Muscle layer of duodenum (tissue), 2 donors: ENCODE data around the gene GLRX3.

ENCODE experiments used
- H3K27ac ChIP-seq: one replicate; pipeline ENCODE4 v1.7.0; 2013; ENCODE audit warnings: mild to moderate bottlenecking, low read length
- H3K27me3 ChIP-seq: one replicate; pipeline ENCODE4 v1.7.0; 2013; ENCODE audit warnings: low read depth, mild to moderate bottlenecking, control low read depth, low read length
- H3K36me3 ChIP-seq, 2 donors: one replicate each; pipeline ENCODE4 v1.7.0; 2013; ENCODE audit warnings: low read length in 2 of 2, control low read depth in 1 of 2, mild to moderate bottlenecking in 1 of 2; ENCODE audit not compliant: insufficient read depth in 2 of 2, control insufficient read depth in 1 of 2
- H3K4me1 ChIP-seq, 2 donors: one replicate each; pipeline ENCODE4 v1.7.0; 2013; ENCODE audit warnings: low read length in 2 of 2, mild to moderate bottlenecking in 2 of 2, control low read depth in 1 of 2, moderate library complexity in 1 of 2; ENCODE audit not compliant: insufficient read depth in 2 of 2, control insufficient read depth in 1 of 2
- H3K4me3 ChIP-seq, 2 donors: one replicate each; pipeline ENCODE4 v1.7.0; 2013; ENCODE audit warnings: low read length in 2 of 2, low read depth in 1 of 2, mild to moderate bottlenecking in 1 of 2
- H3K9me3 ChIP-seq, 2 donors: one replicate each; pipeline ENCODE4 v1.7.0; 2013; ENCODE audit warnings: low read length in 2 of 2, control low read depth in 1 of 2, mild to moderate bottlenecking in 1 of 2; ENCODE audit not compliant: control insufficient read depth in 1 of 2
- donor health status: healthy.

The GLRX3 gene

GRCh38 chr10:130190737-130191115 is 54.5 kb downstream of the GLRX3 start:
- H3K4me3 ChIP-seq: peak overlapping the region; percentile 30 to 76
- no peaks in the 10 kb centered on the region for H3K27me3 ChIP-seq
- H3K4me1 ChIP-seq: peaks cover 0 to 8% of the 10 kb centered on the region in 2 donors
- no peaks in the 10 kb centered on the region for H3K9me3 ChIP-seq
- H3K27ac ChIP-seq: no peak overlapping the region
- H3K36me3 ChIP-seq: peaks cover 0 to 8% of the 10 kb centered on the region in 2 donors

- Histone ChIP-seq H3K4me3 (no peak overlapping the region), H3K36me3 (peaks cover 0 to 5% of the 10 kb centered on the region in 2 donors), H3K27me3 (no peaks in the 10 kb centered on the region), H3K4me1 (peaks cover 0 to 8% of the 10 kb centered on the region in 2 donors), H3K9me3 (no peaks in the 10 kb centered on the region), H3K27ac (no peak overlapping the region)
These were observed 55.2 kb downstream of the GLRX3 start for GRCh38 chr10:130191380-130191779.

- Histone ChIP-seq H3K27ac (no peak overlapping the region), H3K4me1 (peaks cover 0 to 8% of the 10 kb centered on the region in 2 donors)
These were observed 56.2 kb downstream of the GLRX3 start for GRCh38 chr10:130192276-130192848.

GRCh38 chr10:130193033-130193432 is 56.8 kb downstream of the GLRX3 start:
- Histone ChIP-seq H3K4me3 (no peak overlapping the region), H3K36me3 (no peaks in the 10 kb centered on the region), H3K9me3 (no peaks in the 10 kb centered on the region), H3K27me3 (no peaks in the 10 kb centered on the region), H3K4me1 (peaks cover 0 to 8% of the 10 kb centered on the region in 2 donors), H3K27ac (no peak overlapping the region)

More at GRCh38 chr10:130192276-130192848, 56.2 kb downstream of the GLRX3 start:
- Histone ChIP-seq H3K9me3 (no peaks in the 10 kb centered on the region), H3K36me3 (no peaks in the 10 kb centered on the region), H3K27me3 (no peaks in the 10 kb centered on the region), H3K4me3 (no peak overlapping the region)

- H3K4me1 ChIP-seq: peaks cover 0 to 8% of the 10 kb centered on the region in 2 donors
- no peaks in the 10 kb centered on the region for H3K27me3 ChIP-seq
- H3K27ac ChIP-seq: no peak overlapping the region
- no peaks in the 10 kb centered on the region for H3K36me3 ChIP-seq
- no peak overlapping the region for H3K4me3 ChIP-seq
- H3K9me3 ChIP-seq: no peaks in the 10 kb centered on the region
These were observed 57.5 kb downstream of the GLRX3 start for GRCh38 chr10:130193493-130194193.

- Histone ChIP-seq H3K4me3 (no peak overlapping the region), H3K36me3 (no peaks in the 10 kb centered on the region), H3K27me3 (no peaks in the 10 kb centered on the region), H3K4me1 (peaks cover 0 to 8% of the 10 kb centered on the region in 2 donors), H3K27ac (no peak overlapping the region), H3K9me3 (no peaks in the 10 kb centered on the region)
These were observed 58.2 kb downstream of the GLRX3 start for GRCh38 chr10:130194194-130194990.

GRCh38 chr10:130194991-130195645 is 58.9 kb downstream of the GLRX3 start:
- H3K4me3 ChIP-seq: no peak overlapping the region

GRCh38 chr10:130195746-130196294 is 59.6 kb downstream of the GLRX3 start:
- Histone ChIP-seq H3K27ac (no peak overlapping the region), H3K9me3 (no peaks in the 10 kb centered on the region), H3K36me3 (no peaks in the 10 kb centered on the region), H3K27me3 (no peaks in the 10 kb centered on the region), H3K4me1 (peaks cover 0 to 2% of the 10 kb centered on the region in 2 donors), H3K4me3 (no peak overlapping the region)

More at GRCh38 chr10:130194991-130195645, 58.9 kb downstream of the GLRX3 start:
- H3K9me3 ChIP-seq: no peaks in the 10 kb centered on the region
- H3K27me3 ChIP-seq: no peaks in the 10 kb centered on the region
- peaks cover 0 to 8% of the 10 kb centered on the region in 2 donors for H3K4me1 ChIP-seq
- H3K36me3 ChIP-seq: no peaks in the 10 kb centered on the region
- H3K27ac ChIP-seq: no peak overlapping the region

- H3K4me1 ChIP-seq: no peaks in the 10 kb centered on the region
- H3K27ac ChIP-seq: no peak overlapping the region
- no peaks in the 10 kb centered on the region for H3K27me3 ChIP-seq
- H3K4me3 ChIP-seq: no peak overlapping the region
- H3K36me3 ChIP-seq: no peaks in the 10 kb centered on the region
- H3K9me3 ChIP-seq: no peaks in the 10 kb centered on the region
These were observed 60.6 kb downstream of the GLRX3 start for GRCh38 chr10:130196511-130197487.

GRCh38 chr10:130198651-130199050 is 62.5 kb downstream of the GLRX3 start:
- H3K27me3 ChIP-seq: no peaks in the 10 kb centered on the region
- H3K36me3 ChIP-seq: no peaks in the 10 kb centered on the region
- no peak overlapping the region for H3K27ac ChIP-seq
- no peaks in the 10 kb centered on the region for H3K9me3 ChIP-seq
- H3K4me1 ChIP-seq: no peaks in the 10 kb centered on the region
- H3K4me3 ChIP-seq: no peak overlapping the region
